AG04450 (cell line): ENCODE measurements around the gene DOCK3. TPM values are rescaled to one million over a fixed set of nuclear protein-coding genes. Genes with fewer than 3 reads are reported as not detected.

Experiments
- CTCF ChIA-PET: fragments of 300-600, 350-600 bp; formaldehyde crosslinking; extraction: SDS; loops from one replicate; lab custom pipeline; 2022; ENCODE audit warnings: antibody characterized with exemption, inconsistent platforms; lab: Charles Lee
- POLR2A ChIA-PET: fragments of 350-600 bp; formaldehyde crosslinking; extraction: SDS; loops from one replicate; lab custom pipeline; 2021; ENCODE audit warnings: antibody characterized with exemption, inconsistent platforms; lab: Yijun Ruan, JAX
- DNase-seq: peaks from one replicate; pipeline ENCODE4 v3.0.0-alpha.2; 2011; ENCODE audit warnings: low read depth, low spot score
- H3K27ac ChIP-seq: one replicate; pipeline ENCODE4 v1.5.1; 2012; ENCODE audit warnings: low read depth, low read length, control low read depth
- H3K27me3 ChIP-seq: one replicate; pipeline ENCODE4 v1.6.0; 2012; ENCODE audit warnings: low read length; ENCODE audit not compliant: control insufficient read depth, insufficient read depth
- H3K4me3 ChIP-seq: 2 replicates; pipeline ENCODE4 v1.5.1; 2011; ENCODE audit warnings: mild to moderate bottlenecking, low read depth, low read length, control low read depth
- H3K9me3 ChIP-seq: 2 replicates; pipeline ENCODE4 v1.5.1; 2012; ENCODE audit warnings: low read length; ENCODE audit not compliant: control insufficient read depth, insufficient read depth
- CTCF ChIP-seq: IDR thresholded peaks from 2 replicates; pipeline ENCODE4 v1.5.1; 2011; ENCODE audit warnings: low read depth, low read length, control low read depth, inconsistent platforms
- polyA plus RNA-seq: library from polyadenylated mRNA; depleted of rRNA; stranded (reverse); fragments of >200 nt; gene quantifications from 2 replicates; pipeline ENCODE4 v1.2.3, GENCODE V29; 2011

The DOCK3 gene
- polyA plus RNA-seq, 1 experiment = 0.07 TPM

DNA sequence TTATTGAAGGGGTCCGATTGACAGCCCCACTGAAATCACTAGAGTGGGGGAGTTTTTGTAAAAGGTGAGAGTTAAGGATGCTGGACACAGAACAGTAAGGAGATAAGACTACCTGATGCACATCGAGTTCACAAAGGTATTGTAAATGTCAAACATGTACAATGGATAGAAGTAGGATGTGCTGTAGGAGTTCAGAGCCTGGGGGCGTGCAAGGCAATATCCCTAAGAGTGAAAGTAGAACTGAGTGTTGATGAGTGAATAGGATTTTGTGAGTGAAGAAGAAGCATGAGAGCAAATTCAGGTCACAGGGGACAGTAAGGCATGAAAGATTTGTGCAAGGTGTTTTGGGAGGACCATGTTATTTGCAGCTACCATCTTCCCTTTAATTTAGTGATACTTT, 21.5 kb downstream of the DOCK3 start:
- DNase-seq = no peak
- no peak for TF ChIP-seq CTCF
- no peak overlapping the region for H3K4me3 ChIP-seq
- CTCF ChIA-PET = no interaction called here
- no peaks in the 10 kb centered on the region for H3K27me3 ChIP-seq
- no peaks in the 10 kb centered on the region for H3K9me3 ChIP-seq
- POLR2A ChIA-PET = no interaction called here
- no peak overlapping the region for H3K27ac ChIP-seq

DNA sequence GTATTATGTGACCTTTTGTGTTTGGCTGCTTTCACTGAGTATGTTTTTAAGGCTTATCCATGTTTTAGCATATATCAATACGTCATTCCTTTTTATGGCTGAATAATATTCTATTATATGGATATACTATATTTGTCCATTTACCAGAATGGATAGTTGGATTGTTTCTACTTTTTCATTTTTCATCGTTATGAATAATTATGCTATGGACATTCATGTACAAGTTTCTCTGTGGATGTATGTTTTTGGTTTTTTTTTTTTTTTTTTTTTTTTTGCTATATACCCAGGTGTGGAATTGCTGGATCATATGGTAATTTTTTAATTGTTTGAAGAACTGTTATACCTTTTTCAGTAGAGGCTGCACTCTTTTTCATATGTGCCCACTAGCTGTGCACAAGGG, 23.5 kb downstream of the DOCK3 start:
- no peaks in the 10 kb centered on the region for H3K9me3 ChIP-seq
- no peak for DNase-seq
- no peak for TF ChIP-seq CTCF
- H3K4me3 ChIP-seq = no peak overlapping the region
- ChIA-PET POLR2A (no interaction called here), CTCF (no interaction called here)
- H3K27ac ChIP-seq = no peak overlapping the region
- no peaks in the 10 kb centered on the region for H3K27me3 ChIP-seq

- no peak overlapping the region for H3K4me3 ChIP-seq
- DNase-seq = no peak
- no peak overlapping the region for H3K27ac ChIP-seq
- no peak for TF ChIP-seq CTCF
- ChIA-PET CTCF (no interaction called here), POLR2A (no interaction called here)
- peaks cover 2% of the 10 kb centered on the region for H3K27me3 ChIP-seq
- H3K9me3 ChIP-seq = no peaks in the 10 kb centered on the region
These were observed 33.9 kb downstream of the DOCK3 start for GRCh38 chr3:50708620-50709019.

GRCh38 chr3:50714946-50715345, 40.2 kb downstream of the DOCK3 start:
- ChIA-PET CTCF (no interaction called here), POLR2A (no interaction called here)
- no peak for TF ChIP-seq CTCF
- H3K27me3 ChIP-seq = no peaks in the 10 kb centered on the region
- H3K4me3 ChIP-seq = no peak overlapping the region
- no peak for DNase-seq
- H3K27ac ChIP-seq = no peak overlapping the region
- H3K9me3 ChIP-seq = no peaks in the 10 kb centered on the region

DNA sequence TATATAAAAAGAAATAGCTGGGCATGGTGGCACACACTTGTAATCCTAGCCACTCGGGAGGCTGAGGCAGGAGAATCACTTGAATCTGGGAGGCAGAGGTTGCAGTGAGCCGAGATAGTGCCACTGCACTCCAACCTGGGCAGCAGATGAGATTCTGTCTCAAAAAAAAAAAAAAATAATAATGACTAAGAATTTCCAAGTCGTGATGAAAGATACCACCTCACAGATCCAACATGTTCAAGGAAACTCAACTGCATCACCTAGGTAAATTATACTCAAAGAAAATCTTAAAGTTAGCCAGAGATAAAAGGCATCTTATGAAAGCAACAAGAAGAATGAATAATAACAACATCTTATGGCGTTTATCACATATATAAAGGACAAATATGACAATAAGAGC, 50.1 kb downstream of the DOCK3 start:
- no peaks in the 10 kb centered on the region for H3K27me3 ChIP-seq
- H3K9me3 ChIP-seq = no peaks in the 10 kb centered on the region
- POLR2A ChIA-PET = no interaction called here
- no peak overlapping the region for H3K4me3 ChIP-seq
- DNase-seq = no peak
- CTCF ChIA-PET = no interaction called here
- no peak for TF ChIP-seq CTCF
- H3K27ac ChIP-seq = no peak overlapping the region
